PFSK-1 (cell line): ENCODE results near the gene RPS6KA2.

ENCODE experiments used
- POLR2AphosphoS5 ChIP-seq: IDR thresholded peaks from 2 replicates; pipeline ENCODE4 v1.6.1; 2012; ENCODE audit warnings: low read depth, mild to moderate bottlenecking, control low read depth, low read length, moderate library complexity
- REST ChIP-seq, 2 experiments: IDR thresholded peaks; 2 replicates each; pipeline versions ENCODE4 v1.6.1 to v1.8.0; 2011 to 2012; ENCODE audit warnings: low read depth in 2 of 2, low read length in 2 of 2, control low read depth in 1 of 2, inconsistent platforms in 1 of 2, mild to moderate bottlenecking in 1 of 2, moderate library complexity in 1 of 2; ENCODE audit not compliant: insufficient read depth in 1 of 2
- SIN3A ChIP-seq: IDR thresholded peaks from 2 replicates; pipeline ENCODE4 v1.6.1; 2012; ENCODE audit warnings: mild to moderate bottlenecking, low read length, moderate library complexity, borderline replicate concordance; ENCODE audit not compliant: insufficient read depth

GRCh38 chr6:166507380-166507779, 119.7 kb downstream of the RPS6KA2 start:
- TF ChIP-seq SIN3A (no peak), POLR2AphosphoS5 (no peak), REST (IDR thresholded peaks at IDR 0.05; ENCODE audit: insufficient read depth in 1 of 2, low read depth in 2 of 2, low read length in 2 of 2) (no peak)
